GM18507 (cell line): ENCODE data around the gene HMGB1.

ENCODE experiments used
- DNase-seq: peaks from one replicate; pipeline ENCODE4 v3.0.0; 2011; ENCODE audit warnings: low read depth; ENCODE audit not compliant: insufficient read length; ENCODE audit errors: extremely low spot score
- FAIRE-seq: peaks from 2 replicates; lab custom pipeline; 2011; peaks lifted over from hg19 to GRCh38; lab: Jason Lieb, UNC

Gene HMGB1

DNA sequence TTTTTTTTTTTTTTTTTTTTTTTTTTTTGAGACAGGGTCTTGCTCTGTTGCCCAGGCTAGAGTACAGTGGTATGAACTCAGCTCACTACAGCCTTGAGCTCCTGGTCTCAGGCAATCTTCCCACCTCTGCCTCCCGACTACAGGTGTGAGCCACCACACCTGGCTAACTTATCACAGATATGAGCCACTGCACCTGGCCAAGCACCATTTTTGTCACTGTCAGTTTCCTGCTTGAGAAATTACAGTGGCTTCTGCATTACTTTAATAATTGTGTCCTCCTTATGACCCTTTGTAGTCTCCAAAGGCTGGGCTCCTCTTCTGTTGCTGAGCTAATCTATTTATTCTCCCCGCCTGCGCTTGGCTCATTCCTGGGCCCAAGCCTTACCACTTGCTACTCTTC is 27.4 kb downstream of the HMGB1 start:
- FAIRE-seq: no peak
- DNase-seq: no peak

DNA sequence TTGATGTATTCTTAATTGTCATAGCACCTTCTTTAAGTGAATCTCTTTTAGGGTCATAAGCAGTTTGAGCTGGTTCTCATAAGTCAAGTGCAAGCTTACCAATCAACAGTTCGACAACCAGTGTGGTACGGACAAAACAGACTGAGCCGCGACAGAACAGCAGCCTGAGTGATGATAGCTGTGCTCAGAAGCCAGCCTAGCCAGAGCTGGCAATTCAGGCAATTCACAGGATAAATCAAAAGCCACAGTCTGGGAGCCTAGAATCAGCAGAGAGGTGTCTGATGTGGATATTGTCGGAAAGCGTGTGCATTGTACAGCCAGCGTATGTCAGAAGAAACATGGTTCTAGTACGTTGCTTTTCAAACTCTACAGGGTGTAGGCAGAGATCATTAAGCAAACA is 28.6 kb downstream of the HMGB1 start:
- FAIRE-seq (peak; percentile 42), DNase-seq (no peak)

DNA sequence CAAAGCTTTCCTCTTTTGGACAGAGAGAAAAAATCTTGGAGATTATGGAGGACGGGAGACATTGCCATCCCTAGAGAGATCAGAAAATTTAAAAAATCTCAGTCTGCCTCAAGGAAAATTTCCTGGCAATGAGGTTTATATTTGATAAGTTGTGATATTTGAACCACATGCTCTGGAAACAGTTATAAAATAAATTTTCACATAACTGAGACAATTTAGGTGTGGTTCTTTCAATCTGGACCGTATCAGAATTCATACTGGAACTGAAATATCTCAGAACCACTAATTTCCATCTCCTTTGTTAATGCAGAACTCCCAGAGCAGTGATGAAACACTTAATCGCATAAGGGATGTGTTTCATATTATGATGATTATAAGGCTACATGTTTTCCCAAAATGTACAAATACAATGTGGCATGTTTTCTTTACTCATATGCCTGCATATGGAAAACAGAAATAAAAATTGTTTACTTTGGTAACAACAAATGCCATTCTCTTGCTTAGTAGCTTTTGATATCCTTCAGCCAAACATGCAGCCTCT is 29.8 kb downstream of the HMGB1 start:
- no peak for FAIRE-seq
- DNase-seq: no peak

DNA sequence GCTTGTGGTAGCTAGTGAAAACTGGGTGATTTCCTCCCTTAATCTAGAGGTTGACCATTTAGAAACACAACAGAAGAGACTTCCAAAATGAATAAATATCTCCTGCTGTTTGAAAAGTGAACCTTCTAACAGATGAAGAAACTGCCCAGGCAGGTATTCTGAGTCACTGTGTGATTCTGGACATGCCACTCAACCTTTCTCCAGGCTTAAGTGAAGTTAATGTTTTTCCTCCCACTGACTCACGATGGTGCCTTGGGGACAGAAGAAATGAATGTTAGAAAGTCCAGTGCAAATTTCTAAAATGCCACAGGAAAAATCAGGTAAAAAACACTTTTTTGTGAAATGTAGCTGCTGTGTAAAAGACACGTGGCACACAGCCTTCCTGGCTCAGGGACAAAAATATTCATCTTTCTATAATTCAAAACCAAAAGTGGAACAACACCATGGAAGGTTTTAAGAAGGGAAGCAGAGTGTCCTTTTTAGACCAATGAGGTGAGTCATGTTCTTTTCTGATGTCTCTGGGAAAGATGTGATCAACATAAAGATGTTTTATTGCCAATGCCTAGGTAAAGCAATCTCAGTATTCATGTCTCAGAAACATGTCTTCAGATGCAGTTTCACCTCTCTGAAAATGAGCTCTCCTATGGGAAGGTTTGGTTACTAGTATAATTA is 34.3 kb downstream of the HMGB1 start:
- no peak for DNase-seq
- peak; percentile 78 for FAIRE-seq

DNA sequence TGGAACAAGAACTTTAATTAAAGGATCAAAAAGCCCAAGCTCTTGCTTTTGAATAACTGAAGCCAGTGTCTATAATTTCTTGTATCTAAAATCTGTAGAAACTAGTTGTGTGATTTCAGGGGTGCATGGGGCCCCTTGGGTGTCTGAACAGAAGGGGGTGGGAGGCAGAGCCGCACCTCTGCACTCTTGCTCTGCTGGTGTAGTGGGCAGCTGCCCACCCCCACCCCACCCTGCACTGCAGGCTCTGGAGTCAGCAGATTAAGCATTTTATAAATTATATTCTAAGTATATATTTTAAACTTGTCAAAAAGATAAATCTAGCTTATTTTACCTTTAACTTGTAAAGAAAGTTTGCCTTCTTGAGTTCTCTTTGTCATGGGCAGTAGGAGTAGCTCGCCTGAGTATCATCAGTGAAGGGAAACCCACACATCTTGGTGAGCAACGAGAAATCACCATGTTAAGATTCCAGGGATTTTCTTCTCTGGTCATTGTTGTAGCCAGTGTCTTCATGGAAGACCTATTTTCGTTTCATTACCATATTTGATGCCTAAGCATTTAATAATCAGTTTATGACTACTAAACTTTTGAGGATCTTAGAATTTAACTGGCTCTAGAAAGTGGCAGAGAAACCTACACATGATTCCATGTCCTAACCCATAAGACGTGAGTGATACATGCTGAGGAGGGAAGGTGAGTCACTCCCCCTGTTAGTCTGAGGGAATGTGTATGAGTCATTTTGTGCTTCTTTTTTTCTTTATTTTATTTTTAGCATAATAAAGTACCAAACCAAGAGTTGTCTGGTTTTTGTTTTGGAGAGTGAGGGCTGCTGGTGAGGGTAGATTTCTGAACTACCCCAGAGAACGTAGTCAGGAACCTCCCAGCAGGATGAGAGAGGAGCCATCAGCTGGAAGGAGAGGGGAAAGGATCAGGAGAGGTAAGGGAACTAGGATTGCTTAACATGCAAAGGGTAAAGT is 35.7 kb downstream of the HMGB1 start:
- peak; percentile 73 for FAIRE-seq
- DNase-seq: no peak

DNA sequence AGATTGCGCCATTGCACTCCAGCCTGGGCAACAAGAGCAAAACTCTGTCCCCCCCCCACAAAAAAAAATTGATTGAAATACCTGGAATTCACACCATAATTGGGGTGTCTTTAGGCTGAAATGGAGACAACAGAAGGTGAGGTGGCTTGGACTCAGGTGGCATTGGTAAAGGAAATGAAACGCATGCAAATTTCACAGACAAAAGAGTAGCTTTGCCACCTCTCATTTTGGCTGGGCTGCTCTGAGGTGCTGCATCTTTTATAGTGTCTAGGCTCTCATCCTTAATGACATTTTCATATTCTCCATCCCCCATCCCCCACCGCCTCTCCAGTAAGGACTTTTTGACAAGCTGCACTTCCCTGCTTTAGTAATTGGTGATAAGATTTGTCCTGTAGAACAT is 36.5 kb downstream of the HMGB1 start:
- FAIRE-seq (peak; percentile 36), DNase-seq (no peak)

DNA sequence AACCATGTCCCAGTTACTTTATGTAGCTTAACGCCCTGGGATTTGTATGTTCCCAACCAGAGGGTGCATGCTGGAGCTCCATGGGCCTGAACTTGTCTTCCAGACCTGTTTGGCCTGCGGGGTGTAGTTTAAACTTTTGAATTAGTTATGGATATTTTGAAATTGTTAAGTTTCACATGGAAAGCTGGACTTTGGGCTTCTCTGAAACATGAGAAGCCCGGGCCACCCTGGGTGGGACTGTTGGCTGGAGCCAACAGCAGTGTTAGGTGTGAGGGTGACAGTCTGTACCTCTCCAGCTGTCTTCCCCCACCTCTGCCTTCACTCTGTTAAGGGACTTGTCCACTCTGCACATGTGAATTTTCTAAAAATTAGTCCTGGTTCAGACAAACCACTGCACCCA is 41.8 kb downstream of the HMGB1 start:
- no peak for DNase-seq
- FAIRE-seq: no peak

DNA sequence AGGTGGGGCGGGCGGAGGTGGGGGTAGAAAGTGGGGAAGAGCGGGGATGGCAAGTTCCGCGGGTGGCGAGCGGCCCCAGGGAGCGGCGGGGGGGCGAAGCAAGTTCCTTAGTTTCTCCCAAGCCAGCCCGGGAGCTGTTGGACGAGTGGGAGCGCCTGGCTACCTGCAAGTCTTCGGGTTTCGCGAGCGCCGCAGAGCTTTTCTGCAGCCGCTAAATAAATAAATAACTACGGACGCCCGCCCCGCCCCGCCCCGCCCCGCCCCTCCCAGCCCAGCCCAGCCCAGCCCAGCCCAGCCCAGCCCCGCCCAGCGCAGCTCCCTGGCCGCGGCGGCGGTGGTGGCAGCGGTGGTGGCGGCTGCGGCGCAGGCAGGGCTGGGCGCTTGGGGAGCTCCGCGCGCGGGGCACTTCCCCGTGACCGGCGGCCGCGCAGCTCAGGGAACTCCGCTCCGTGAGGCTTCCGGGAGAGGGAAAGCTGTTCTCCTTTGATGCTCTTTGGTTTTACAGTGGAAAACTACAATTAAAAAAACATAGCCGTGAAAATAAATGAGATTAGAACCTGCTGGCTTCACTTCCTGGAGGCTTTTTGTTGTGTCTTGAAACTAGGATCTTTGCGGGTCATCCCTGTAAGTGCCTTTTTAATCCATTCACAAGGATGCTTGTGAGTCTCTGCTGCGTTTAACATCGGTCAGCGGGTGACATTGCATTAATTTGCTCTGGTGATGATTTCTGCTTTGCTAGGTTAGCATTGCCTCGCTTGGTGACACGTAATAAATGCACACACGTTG is 43.5 kb downstream of the HMGB1 start, which contains the start of gene UBE2L5:
Gene UBE2L5 (plus strand): TSS at position 440 of the 786 bp plus-strand sequence. CDS start 5,498 bp downstream, outside the sequence.
- FAIRE-seq (peak; percentile 74), DNase-seq (no peak)

DNA sequence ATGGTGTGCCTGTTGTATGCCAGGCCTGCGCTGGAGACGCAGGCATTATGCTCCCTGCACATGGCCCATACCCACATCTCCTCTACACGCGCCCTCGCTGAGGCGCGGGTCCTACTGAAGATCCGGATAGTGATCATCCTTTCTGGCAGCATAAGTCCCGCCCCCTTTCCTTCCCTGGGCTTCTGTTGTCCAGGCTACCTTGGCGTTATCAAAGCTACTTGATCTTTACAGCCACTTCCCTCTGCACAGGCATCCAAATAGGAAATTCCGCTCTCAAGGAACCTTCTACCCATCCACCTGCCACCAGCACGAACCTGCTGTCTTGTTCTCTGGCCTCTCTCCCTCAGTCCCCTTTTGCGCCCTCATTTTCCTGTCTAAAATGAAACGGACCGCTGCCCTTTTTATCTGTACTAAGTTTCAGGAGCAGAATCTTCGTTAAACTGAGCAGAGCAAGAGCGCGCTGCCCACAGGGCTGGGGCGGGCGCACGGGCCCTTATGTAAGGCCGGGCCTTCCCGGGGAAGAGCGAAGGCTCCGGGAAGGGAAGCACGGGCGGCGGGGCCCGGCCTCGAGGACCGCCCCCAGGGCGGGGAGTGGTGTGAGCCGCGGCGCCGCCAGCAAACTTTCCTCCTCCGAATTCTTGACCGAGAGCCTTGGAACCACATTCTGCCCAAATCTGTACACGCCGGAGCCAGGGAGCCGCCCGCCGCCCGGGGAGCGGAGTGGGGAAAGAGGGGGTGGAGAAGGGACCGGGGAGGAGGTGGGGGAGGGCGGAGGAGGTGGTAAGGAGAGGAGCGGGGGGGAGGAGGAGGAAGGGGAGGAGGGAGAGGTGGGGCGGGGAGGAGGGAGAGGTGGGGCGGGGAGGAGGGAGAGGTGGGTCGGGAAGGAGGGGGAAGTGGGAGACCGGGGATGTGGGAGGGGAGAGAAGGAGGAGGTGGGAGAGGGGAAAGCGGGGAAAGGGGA is 44.4 kb downstream of the HMGB1 start:
- FAIRE-seq (peak; percentile 81), DNase-seq (no peak)

DNA sequence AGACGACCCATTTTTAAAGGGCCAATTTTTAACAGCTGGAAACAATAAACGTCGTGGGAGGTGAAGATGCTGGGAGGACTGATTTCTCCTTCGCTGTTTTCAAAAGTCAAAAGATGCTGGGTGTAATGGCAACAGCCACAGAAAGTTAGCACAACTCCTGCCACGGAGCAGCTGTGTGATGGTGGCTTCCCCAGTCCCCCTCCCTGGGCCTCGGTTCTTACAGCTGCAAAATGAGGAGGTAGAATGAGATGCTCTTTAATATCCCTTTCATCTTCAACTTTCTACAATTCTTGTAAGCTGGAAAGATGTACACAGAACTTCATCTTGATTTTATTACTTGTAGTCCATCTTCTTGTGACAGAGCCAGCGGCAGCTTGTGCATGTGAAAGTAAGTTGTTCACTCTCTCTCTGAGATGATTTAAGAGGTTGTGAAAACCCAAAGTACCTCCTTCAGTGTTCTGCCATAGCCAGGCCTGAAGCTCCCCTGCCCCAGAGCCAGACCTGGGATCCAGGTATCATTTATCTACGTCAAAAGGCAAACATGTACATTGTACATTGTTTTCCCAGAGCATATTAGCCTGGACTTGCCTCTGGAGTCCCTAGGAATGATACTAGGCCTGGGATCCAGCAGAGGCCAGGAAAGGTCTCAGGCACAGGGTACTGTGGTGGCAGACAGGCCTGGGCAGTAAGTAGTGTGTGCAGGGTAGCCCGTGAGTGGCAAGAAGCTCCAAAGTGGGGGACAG is 46.8 kb downstream of the HMGB1 start:
- DNase-seq: no peak
- FAIRE-seq: no peak

DNA sequence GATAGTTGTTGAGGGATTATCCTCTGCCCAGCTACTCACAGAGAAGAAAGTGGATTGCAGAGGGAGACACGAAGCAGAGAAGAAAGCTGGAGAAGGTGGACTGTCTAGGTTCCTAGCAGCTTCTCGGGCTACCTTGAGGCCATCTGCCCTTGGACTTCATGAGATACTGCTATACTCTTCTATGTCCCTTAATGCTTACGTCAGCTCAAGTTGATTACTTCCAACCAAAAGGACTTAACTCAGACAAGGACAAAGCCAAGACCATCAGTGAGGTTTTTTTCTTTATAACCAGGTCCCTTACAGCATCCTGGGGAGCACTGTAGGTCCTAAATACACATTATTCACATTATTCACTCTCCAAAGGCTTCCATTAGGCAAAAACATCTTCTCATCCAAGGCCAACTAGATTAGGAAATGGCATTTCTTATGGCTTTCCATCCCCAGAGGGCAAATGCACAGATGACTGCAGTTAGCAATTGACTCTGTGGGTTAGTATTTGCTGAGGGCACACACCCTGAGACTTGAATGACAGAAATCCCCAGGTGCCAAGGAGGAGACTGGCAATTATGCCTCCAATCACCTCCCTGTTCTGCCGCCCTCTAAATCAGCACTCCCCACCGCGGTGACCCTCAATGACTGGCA is 47.5 kb downstream of the HMGB1 start:
- no peak for DNase-seq
- no peak for FAIRE-seq

DNA sequence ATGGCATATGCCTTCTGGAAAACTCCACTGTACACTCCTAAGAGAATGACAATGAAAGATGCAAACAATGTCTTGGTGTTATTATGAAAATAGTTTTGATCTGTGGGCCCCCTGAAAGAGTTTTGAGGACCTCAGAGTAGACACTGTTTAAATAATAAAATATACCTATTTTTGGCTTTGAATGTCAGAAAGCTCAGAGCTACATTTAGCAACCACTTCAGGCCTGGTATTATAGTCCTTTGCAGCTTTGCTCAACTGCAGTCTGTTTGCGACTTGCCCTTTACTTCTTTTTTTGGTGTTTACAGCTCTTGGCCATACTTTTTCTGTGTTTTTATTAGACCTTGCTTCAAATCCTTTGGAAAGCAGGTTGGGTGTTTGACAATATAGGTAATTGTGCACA is 49.3 kb downstream of the HMGB1 start:
- DNase-seq (no peak), FAIRE-seq (no peak)

DNA sequence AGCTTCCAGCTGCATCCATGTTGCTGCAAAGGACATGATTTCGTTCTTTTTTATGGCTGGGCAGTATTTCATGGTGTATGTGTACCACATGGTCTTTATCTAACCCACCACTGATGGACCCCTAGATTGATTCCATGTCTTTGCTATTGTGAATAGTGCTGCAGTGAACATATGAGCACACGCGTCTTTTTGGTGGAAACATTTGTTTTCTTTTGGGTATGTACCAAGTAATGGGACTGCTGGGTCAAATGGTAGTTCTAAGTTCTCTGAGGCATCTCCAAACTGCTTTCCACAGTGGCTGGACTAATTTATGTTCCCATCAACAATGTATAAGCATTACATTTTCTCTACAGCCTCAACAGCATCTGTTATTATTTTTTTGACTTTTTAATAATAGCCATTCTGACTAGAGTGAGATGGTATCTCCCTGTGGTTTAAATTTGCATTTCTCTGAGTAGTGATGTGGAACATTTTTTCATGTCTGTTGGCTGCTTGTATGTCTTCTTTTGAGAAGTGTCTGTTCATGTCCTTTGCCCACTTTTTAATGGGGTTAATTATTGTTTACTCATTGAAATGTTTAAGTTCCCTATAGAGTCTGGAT is 50.2 kb downstream of the HMGB1 start:
- no peak for DNase-seq
- FAIRE-seq: peak; percentile 98

DNA sequence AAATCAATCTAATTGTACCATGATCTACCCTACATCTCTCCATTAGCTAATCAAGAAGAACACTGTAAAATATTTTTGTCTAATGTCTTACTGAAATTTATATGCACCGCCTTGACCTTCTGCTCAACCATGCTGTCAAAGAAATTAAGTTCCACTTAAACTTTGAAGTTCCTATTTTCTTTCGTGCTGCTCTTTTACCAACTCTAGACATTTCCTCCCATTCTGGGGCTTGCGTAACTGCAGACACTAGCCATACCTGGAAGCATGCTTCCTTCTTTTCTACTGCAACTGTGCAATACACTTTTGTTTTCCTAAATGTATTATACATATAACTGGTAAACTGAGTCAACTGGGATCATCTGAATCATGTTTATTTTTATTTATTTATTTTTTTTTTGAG is 51.9 kb downstream of the HMGB1 start:
- FAIRE-seq (no peak), DNase-seq (no peak)

DNA sequence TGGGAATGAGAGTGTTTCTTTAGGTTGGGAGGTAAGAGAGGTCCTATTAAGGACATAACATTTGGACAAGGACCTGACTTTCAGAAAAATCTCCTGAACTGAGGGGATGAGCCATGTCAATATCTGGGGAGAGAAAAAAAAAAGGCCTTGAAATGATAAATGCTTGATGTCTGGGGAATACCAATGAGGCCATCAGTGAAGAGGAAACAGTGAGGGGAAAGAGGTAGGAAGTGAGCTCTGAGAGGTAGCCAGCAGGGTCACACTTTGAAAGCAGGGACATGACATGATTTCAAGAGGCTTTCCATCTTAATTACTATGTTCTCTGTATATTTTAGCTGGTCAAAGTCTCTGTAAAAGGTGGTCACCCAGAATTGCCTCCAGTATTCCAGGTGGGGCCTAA is 53.4 kb downstream of the HMGB1 start:
- FAIRE-seq (no peak), DNase-seq (no peak)

DNA sequence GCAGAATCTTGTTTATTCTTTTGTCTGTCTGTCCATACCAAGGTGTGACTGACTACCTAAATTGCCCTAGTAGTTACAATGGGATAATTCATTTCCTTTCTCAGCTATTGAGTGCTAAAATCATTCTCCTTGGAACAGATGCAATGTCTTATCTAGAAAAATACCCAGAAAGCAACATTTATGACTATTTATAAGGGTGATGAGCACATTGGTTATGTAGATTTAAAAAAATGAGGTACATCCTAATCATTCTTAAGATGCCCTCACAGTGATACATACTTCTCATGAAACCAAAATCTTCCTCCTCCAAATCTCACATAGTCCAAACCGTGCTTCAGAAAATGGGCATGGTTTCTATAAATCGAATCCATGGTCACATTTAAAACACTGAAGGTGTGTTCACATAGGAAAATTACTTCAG is 55.0 kb downstream of the HMGB1 start:
- DNase-seq (no peak), FAIRE-seq (no peak)
